H9 (cell line): ENCODE results near the gene FOXF2. TPM values are rescaled to one million over a fixed set of nuclear protein-coding genes. Genes with fewer than 3 reads are reported as not detected.

Experiments
- DNase-seq: peaks from one replicate; pipeline ENCODE4 v3.0.0-alpha.2; 2017
- H2AFZ ChIP-seq: one replicate; pipeline ENCODE4 v1.6.1; 2013; ENCODE audit warnings: mild to moderate bottlenecking, low read length, control low read depth, moderate library complexity
- H2AK5ac ChIP-seq: 2 replicates; pipeline ENCODE4 v1.6.1; 2013; ENCODE audit warnings: low read length, control low read depth, mixed read lengths; ENCODE audit not compliant: insufficient read length
- H2BK120ac ChIP-seq: one replicate; pipeline ENCODE4 v1.6.1; 2013; ENCODE audit warnings: low read depth, mild to moderate bottlenecking, low read length, control low read depth, inconsistent platforms; ENCODE audit not compliant: poor library complexity, severe bottlenecking
- H2BK12ac ChIP-seq: 2 replicates; pipeline ENCODE4 v1.6.1; 2013; ENCODE audit warnings: low read length, control low read depth, mixed read lengths, low read depth; ENCODE audit not compliant: insufficient read length
- H2BK15ac ChIP-seq: 2 replicates; pipeline ENCODE4 v1.6.1; 2013; ENCODE audit warnings: low read depth, low read length, control low read depth
- H2BK20ac ChIP-seq: one replicate; pipeline ENCODE4 v1.6.1; 2013; ENCODE audit warnings: low read depth, mild to moderate bottlenecking, low read length, control low read depth, inconsistent platforms; ENCODE audit not compliant: poor library complexity, severe bottlenecking
- H2BK5ac ChIP-seq: 2 replicates; pipeline ENCODE4 v1.6.1; 2013; ENCODE audit warnings: low read length, control low read depth, mixed read lengths; ENCODE audit not compliant: insufficient read length
- H3K14ac ChIP-seq: 2 replicates; pipeline ENCODE4 v1.6.1; 2013; ENCODE audit warnings: low read length, control low read depth; ENCODE audit not compliant: insufficient read depth
- H3K18ac ChIP-seq: 2 replicates; pipeline ENCODE4 v1.6.1; 2013; ENCODE audit warnings: low read depth, mild to moderate bottlenecking, mixed read lengths, low read length, control low read depth; ENCODE audit not compliant: insufficient read length
- H3K23ac ChIP-seq: 2 replicates; pipeline ENCODE4 v1.6.1; 2013; ENCODE audit warnings: low read length, control low read depth, mixed read lengths, low read depth; ENCODE audit not compliant: insufficient read length
- H3K23me2 ChIP-seq: 2 replicates; pipeline ENCODE4 v1.6.1; 2013; ENCODE audit warnings: low read depth, mild to moderate bottlenecking, mixed read lengths, low read length, control low read depth; ENCODE audit not compliant: insufficient read length, poor library complexity, severe bottlenecking
- H3K27ac ChIP-seq: 2 replicates; pipeline ENCODE4 v1.5.1; 2013; ENCODE audit warnings: low read length, control low read depth, mixed read lengths, low read depth; ENCODE audit not compliant: insufficient read length
- H3K27me3 ChIP-seq: 2 replicates; pipeline ENCODE4 v1.6.1; 2013; ENCODE audit warnings: low read length, control low read depth, inconsistent platforms; ENCODE audit not compliant: insufficient read depth
- H3K4ac ChIP-seq: 2 replicates; pipeline ENCODE4 v1.6.1; 2013; ENCODE audit warnings: low read depth, mild to moderate bottlenecking, control low read depth, inconsistent platforms, low read length, moderate library complexity
- H3K4me1 ChIP-seq: 2 replicates; pipeline ENCODE4 v1.6.1; 2013; ENCODE audit warnings: low read length, control low read depth, inconsistent platforms; ENCODE audit not compliant: insufficient read depth
- H3K4me2 ChIP-seq: 2 replicates; pipeline ENCODE4 v1.6.1; 2013; ENCODE audit warnings: low read length, control low read depth, mixed read lengths; ENCODE audit not compliant: insufficient read length, insufficient read depth
- H3K56ac ChIP-seq: 2 replicates; pipeline ENCODE4 v1.6.1; 2013; ENCODE audit warnings: low read depth, mild to moderate bottlenecking, mixed read lengths, low read length, control low read depth; ENCODE audit not compliant: insufficient read length
- H3K79me1 ChIP-seq: 2 replicates; pipeline ENCODE4 v1.6.1; 2013; ENCODE audit warnings: low read depth, mild to moderate bottlenecking, moderate library complexity, low read length, control low read depth, inconsistent platforms; ENCODE audit not compliant: insufficient read depth, poor library complexity, severe bottlenecking
- H3K79me2 ChIP-seq: 2 replicates; pipeline ENCODE4 v1.6.1; 2013; ENCODE audit warnings: low read length, control low read depth, inconsistent platforms; ENCODE audit not compliant: insufficient read depth
- H3K9ac ChIP-seq: 2 replicates; pipeline ENCODE4 v1.6.1; 2013; ENCODE audit warnings: low read length, control low read depth, mixed read lengths; ENCODE audit not compliant: insufficient read length; ENCODE audit errors: extremely low read depth
- H3K9me3 ChIP-seq: one replicate; pipeline ENCODE4 v1.6.1; 2013; ENCODE audit warnings: low read depth, low read length, inconsistent platforms; ENCODE audit not compliant: control insufficient read depth
- H3T11ph ChIP-seq: one replicate; pipeline ENCODE4 v1.6.1; 2013; ENCODE audit warnings: mild to moderate bottlenecking, low read length, control low read depth, inconsistent platforms
- H4K20me1 ChIP-seq: one replicate; pipeline ENCODE4 v1.6.1; 2013; ENCODE audit not compliant: control insufficient read depth, insufficient read length, insufficient read depth
- H4K5ac ChIP-seq: 2 replicates; pipeline ENCODE4 v1.6.1; 2013; ENCODE audit warnings: low read depth, mild to moderate bottlenecking, mixed read lengths, low read length, control low read depth; ENCODE audit not compliant: insufficient read length
- H4K8ac ChIP-seq: replicated peaks from 2 replicates; pipeline ENCODE4 v1.6.1; 2013; ENCODE audit warnings: low read length, control low read depth, mixed read lengths, low read depth; ENCODE audit not compliant: insufficient read length
- H4K91ac ChIP-seq: 2 replicates; pipeline ENCODE4 v1.6.1; 2013; ENCODE audit warnings: low read depth, mild to moderate bottlenecking, moderate library complexity, mixed read lengths, low read length, control low read depth; ENCODE audit not compliant: insufficient read length
- H3K27ac Mint-ChIP-seq, 3 experiments: 2 replicates in 2 of 3; 3 replicates in 1 of 3; pipeline ENCODE4 v1.8.0; 2020 to 2021; ENCODE audit warnings: mixed read lengths in 3 of 3, mild to moderate bottlenecking in 1 of 3, moderate library complexity in 1 of 3
- H3K27me3 Mint-ChIP-seq: 2 replicates; pipeline ENCODE4 v1.8.0; 2021; ENCODE audit warnings: low read depth, mild to moderate bottlenecking, moderate library complexity, mixed read lengths
- H3K36me3 Mint-ChIP-seq, 3 experiments: 2 replicates in 2 of 3; 3 replicates in 1 of 3; pipeline ENCODE4 v1.8.0; 2020 to 2021; ENCODE audit warnings: low read depth in 3 of 3, mixed read lengths in 3 of 3; ENCODE audit not compliant: insufficient read depth in 1 of 3
- H3K4me1 Mint-ChIP-seq, 2 experiments: 2 replicates each; pipeline ENCODE4 v1.8.0; 2020; ENCODE audit warnings: mixed read lengths in 2 of 2
- H3K4me3 Mint-ChIP-seq, 2 experiments: 2 replicates in 1 of 2; 3 replicates in 1 of 2; pipeline ENCODE4 v1.8.0; 2020 to 2021; ENCODE audit warnings: mild to moderate bottlenecking in 2 of 2, mixed read lengths in 2 of 2, moderate library complexity in 1 of 2
- H3K9me3 Mint-ChIP-seq, 2 experiments: 2 replicates in 1 of 2; 3 replicates in 1 of 2; pipeline ENCODE4 v1.8.0; 2020; ENCODE audit warnings: mild to moderate bottlenecking in 2 of 2, mixed read lengths in 2 of 2, moderate library complexity in 1 of 2
- CTCF ChIP-seq: fragments of 200-600 bp; sonication (generic); conservative IDR thresholded peaks from 3 replicates; pipeline ENCODE4 v1.8.0; 2021; ENCODE audit warnings: antibody characterized with exemption, mild to moderate bottlenecking
- WGBS: extraction: QIAGEN DNeasy Blood & Tissue Kit; methylation state at CpG from one replicate; pipeline ENCODE4 v1.1.7; 2013; ENCODE audit warnings: missing lambda C conversion rate, low lambda C conversion rate, mixed read lengths; ENCODE audit not compliant: insufficient read length; ENCODE audit errors: extremely low coverage; 5-methylcytosine and 5-hydroxymethylcytosine counted together
- total RNA-seq: library from RNA; stranded (reverse); gene quantifications from 2 replicates; pipeline ENCODE4 v1.2.1, GENCODE V29; 2021

FOXF2 gene
- total RNA-seq, 1 experiment from 2014 or later = not detected

GRCh38 chr6:1391800-1392309 lies 2.5 kb downstream of the FOXF2 start:
- H3K18ac ChIP-seq = no peak overlapping the region
- DNase-seq = no peak
- Mint-ChIP-seq H3K36me3 (no peaks in the 10 kb centered on the region), H3K4me3 (peak overlapping the region in 1 of 2 experiments; percentile 10; a peak in 1 of 5 replicates), H3K9me3 (peaks cover 2 to 13% of the 10 kb centered on the region in 2 experiments; a peak in 3 of 5 replicates), H3K4me1 (peaks cover 12 to 33% of the 10 kb centered on the region in 2 experiments), H3K27ac (no peak overlapping the region), H3K27me3 (peaks cover 94% of the 10 kb centered on the region)
- no peak overlapping the region for H3K4me2 ChIP-seq
- H3K27me3 ChIP-seq = peaks cover 85% of the 10 kb centered on the region
- H3K23ac ChIP-seq = no peak overlapping the region
- no peak overlapping the region for H2AK5ac ChIP-seq
- no peaks in the 10 kb centered on the region for H3K79me1 ChIP-seq
- no peak overlapping the region for H3K4ac ChIP-seq
- H2BK15ac ChIP-seq = no peak overlapping the region
- no peak overlapping the region for H4K8ac ChIP-seq
- WGBS = no CpG with 5 or more reads among the region's 11 CpGs
- H3K14ac ChIP-seq = no peak overlapping the region
- H3K9ac ChIP-seq = no peak overlapping the region
- no peaks in the 10 kb centered on the region for H3K4me1 ChIP-seq
- H2AFZ ChIP-seq = no peak overlapping the region
- H4K5ac ChIP-seq = no peak overlapping the region
- H3K9me3 ChIP-seq = no peaks in the 10 kb centered on the region
- peaks cover 3% of the 10 kb centered on the region for H3K23me2 ChIP-seq
- no peak overlapping the region for H2BK12ac ChIP-seq
- no peak overlapping the region for H3K27ac ChIP-seq
- no peak overlapping the region for H4K91ac ChIP-seq
- H3K79me2 ChIP-seq = no peaks in the 10 kb centered on the region
- no peak overlapping the region for H2BK20ac ChIP-seq
- H3K56ac ChIP-seq = no peak overlapping the region
- H2BK120ac ChIP-seq = no peak overlapping the region
- H2BK5ac ChIP-seq = no peak overlapping the region
- H3T11ph ChIP-seq = no peak overlapping the region
- TF ChIP-seq CTCF = no peak
- no peaks in the 10 kb centered on the region for H4K20me1 ChIP-seq
